Measurements from ENCODE around the gene AK8.
"Not testable (repeated sequence)": the region's sequence is repeated elsewhere in the genome, so short reads cannot be mapped to it uniquely, and the experiment has no call there.

Gene AK8

GRCh38 chr9:132744881-132745755, 133.0 kb downstream of the AK8 start:
- DNase-seq (ENCODE audit: low read depth in 2 of 2): no peak

GRCh38 chr9:132743931-132744479, 134.1 kb downstream of the AK8 start:
- no peak for DNase-seq (ENCODE audit: low read depth in 2 of 2)

- no peak for DNase-seq (ENCODE audit: low read depth in 2 of 2)
Measured at GRCh38 chr9:132742821-132743311, 135.2 kb downstream of the AK8 start.

- no peak for DNase-seq (ENCODE audit: low read depth in 2 of 2)
Measured at GRCh38 chr9:132740526-132741309, 137.4 kb downstream of the AK8 start.

GRCh38 chr9:132739710-132740310, 138.3 kb downstream of the AK8 start:
- DNase-seq (ENCODE audit: low read depth in 2 of 2): no peak

GRCh38 chr9:132733260-132733815, 144.7 kb downstream of the AK8 start:
- DNase-seq (ENCODE audit: low read depth in 2 of 2): no peak

- DNase-seq (ENCODE audit: low read depth in 2 of 2): no peak
Measured at GRCh38 chr9:132732326-132733259, 145.5 kb downstream of the AK8 start.

GRCh38 chr9:132731230-132731629, 146.9 kb downstream of the AK8 start:
- DNase-seq (ENCODE audit: low read depth in 2 of 2): no peak

- DNase-seq (ENCODE audit: low read depth in 2 of 2): no peak
Measured at GRCh38 chr9:132730054-132731033, 147.7 kb downstream of the AK8 start.

GRCh38 chr9:132729235-132729890, 148.7 kb downstream of the AK8 start:
- no peak for DNase-seq (ENCODE audit: low read depth in 2 of 2)

- DNase-seq (ENCODE audit: low read depth in 2 of 2): no peak
Measured at GRCh38 chr9:132728497-132728896, 149.6 kb downstream of the AK8 start.

GRCh38 chr9:132728071-132728470, 150.0 kb downstream of the AK8 start:
- DNase-seq (ENCODE audit: low read depth in 2 of 2): no peak

- no peak for DNase-seq (ENCODE audit: low read depth in 2 of 2)
Measured at GRCh38 chr9:132726576-132727130, 151.4 kb downstream of the AK8 start.

- DNase-seq (ENCODE audit: low read depth in 2 of 2): no peak
Measured at GRCh38 chr9:132725306-132725705, 152.8 kb downstream of the AK8 start.

- DNase-seq (ENCODE audit: low read depth in 2 of 2): no peak
Measured at GRCh38 chr9:132723809-132724208, 154.3 kb downstream of the AK8 start.

GRCh38 chr9:132722564-132723065, 155.5 kb downstream of the AK8 start:
- DNase-seq (ENCODE audit: low read depth in 2 of 2): no peak

- DNase-seq (ENCODE audit: low read depth in 2 of 2): no peak
Measured at GRCh38 chr9:132721661-132722060, 156.4 kb downstream of the AK8 start.

GRCh38 chr9:132718381-132718928, 159.6 kb downstream of the AK8 start:
- DNase-seq (ENCODE audit: low read depth in 2 of 2): not testable (repeated sequence)

Data from stimulated activated CD4-positive, alpha-beta T cell treated with anti-CD3 and anti-CD28 coated beads, Interleukin-15, amount 100 ng/mL, for 48 hours (primary cell).